GM21717 (cell line): ENCODE data around the gene BRD4.

Experiments used
- ATAC-seq: cut with Tn5 transposase; IDR thresholded peaks from one replicate; pipeline ENCODE4 v1.9.1; 2021; ENCODE audit warnings: mild to moderate bottlenecking, moderate library complexity; ENCODE audit not compliant: unreplicated experiment

Gene BRD4

GRCh38 chr19:15316498-15316897, 15.8 kb downstream of the BRD4 start:
- ATAC-seq, result no peak

DNA sequence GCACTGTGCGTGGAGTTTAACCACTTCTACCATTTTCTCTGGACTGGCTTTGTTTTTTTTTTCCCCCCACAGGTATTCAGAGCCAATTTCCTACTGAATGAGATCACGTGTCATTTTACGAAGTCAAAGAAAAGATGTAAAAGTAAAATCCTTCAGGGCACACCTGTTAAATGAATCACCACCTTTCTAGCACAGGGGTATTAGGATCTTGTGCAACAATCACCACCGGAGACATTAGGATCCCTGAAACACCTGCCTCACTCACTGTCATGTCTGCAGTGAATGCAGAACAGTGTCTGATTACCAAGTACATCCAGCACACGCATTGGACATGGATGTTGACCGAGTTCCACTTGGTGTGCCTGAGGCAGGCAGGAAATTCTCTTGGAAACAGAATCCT, 17.2 kb downstream of the BRD4 start:
- no peak for ATAC-seq

- ATAC-seq, result no peak
These were observed 18.6 kb downstream of the BRD4 start for GRCh38 chr19:15313649-15314279.

DNA sequence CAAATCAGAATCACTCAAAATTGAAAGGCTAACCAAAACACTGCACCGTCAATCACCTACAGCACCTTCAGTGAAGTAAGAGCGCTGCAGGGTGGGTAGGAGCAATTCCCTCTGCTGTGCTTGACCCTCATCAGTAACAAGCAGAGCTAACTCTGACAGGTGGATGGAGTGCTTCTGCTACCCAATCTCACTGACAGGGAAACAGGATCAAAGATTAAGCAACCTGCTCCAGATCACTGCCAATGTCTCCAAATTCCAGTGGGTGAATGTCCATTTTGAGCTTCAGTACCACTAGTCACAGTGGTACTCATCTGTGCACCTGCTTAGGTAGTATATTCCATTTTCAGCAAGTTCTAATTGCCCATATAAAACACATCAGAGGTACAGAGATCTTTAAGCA, 25.2 kb downstream of the BRD4 start:
- ATAC-seq, result no peak

GRCh38 chr19:15305582-15306334, 26.6 kb downstream of the BRD4 start:
- ATAC-seq, result no peak

DNA sequence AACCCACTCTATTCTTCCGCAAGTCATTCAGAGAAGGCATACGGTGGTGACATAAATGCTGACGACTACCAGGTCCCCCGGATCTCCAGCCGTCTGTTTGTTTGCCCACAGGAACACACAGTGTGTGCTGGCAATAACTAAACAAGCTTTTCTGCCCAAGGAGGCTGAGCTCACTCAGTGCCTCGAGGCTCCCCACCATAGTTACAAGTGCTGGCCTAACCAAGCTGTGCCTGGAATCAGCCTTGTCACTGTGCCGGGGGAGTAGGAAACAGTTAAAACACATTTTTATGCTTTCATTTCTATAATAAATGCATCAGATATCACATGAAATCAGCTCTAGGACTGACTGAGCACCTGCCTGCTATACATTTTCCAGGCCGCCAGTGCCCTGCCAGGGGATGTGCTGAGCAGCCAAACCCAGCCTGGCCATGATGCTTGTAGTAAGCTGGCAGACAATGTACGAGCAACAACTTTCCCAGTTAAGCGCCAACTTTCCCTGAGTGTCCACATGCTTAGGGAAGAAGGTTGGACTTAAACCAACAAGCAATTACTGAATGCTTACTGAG, 28.1 kb downstream of the BRD4 start:
- no peak for ATAC-seq

- no peak for ATAC-seq
These were observed 29.1 kb downstream of the BRD4 start for GRCh38 chr19:15303105-15303780.

GRCh38 chr19:15300533-15301197, 31.7 kb downstream of the BRD4 start:
- no peak for ATAC-seq

DNA sequence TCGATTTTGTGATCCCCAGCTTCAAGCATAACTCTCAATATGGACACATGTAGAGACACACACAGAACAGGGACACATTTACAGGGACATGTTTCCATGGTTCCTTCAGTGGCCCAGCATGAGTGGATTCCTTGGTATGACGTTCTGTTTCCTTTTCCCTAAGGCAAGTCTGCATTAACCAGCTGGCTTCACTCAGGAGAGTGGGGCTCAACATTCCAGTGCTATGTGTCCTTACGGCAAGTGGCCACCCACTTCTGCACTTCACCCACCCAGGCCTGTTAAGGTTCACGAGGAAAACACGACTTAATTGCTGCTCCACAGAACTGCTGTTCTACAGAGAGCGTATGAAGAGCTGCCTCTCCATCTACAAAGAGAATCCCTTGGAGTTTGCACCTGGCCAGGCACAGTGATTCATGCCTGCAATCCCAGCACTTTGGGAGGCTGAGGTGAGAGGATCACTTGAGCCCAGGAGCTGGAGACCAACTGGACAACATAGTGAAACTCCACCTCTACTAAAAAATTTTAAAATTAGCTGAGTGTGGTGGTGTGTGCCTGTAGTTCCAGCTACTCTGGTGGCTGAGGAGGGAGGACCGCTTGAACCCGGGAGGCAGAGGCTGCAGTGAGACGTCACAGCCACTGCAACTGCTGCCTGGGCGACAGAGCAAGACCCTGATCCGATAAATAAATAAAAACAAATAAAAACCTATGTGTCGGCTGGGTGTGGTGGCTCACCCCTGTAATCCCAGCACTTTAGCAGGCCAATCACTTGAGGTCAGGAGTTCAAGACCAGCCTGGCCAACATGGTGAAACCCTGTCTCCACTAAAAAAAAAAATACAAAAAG, 32.5 kb downstream of the BRD4 start:
- no peak for ATAC-seq

DNA sequence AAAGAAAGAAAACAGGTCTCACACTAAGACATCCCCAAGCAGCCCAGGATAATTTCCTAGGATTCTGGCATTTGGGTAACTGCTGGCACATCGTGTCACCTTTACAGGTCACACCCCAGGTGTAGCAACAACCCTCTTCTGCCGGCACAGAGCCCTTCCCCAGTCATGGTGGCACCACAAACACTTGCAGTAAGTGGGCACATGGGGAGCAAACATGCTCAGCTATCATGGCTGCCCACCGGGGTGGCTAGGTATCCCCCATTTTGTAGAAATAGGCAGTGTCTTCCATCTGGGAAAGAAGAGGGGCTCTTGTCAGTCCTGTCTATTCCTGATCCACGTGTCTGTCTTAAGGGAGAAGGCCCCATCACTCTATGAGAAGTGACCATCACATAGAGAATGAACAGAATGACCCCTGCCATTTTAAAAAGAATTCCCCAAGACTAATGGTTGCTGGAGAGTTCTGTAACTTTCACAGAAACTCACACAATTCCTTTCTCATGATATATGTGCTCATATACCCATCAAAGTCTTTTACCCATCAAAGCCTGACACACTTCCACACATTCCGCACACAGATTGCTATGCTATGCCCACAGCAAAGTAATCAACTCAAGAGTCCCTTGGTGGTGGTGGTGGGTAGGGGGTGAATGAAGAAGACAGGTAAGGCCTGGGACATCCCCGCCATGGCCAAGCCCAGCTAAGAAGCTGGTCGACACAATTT, 33.3 kb downstream of the BRD4 start:
- ATAC-seq, result no peak

DNA sequence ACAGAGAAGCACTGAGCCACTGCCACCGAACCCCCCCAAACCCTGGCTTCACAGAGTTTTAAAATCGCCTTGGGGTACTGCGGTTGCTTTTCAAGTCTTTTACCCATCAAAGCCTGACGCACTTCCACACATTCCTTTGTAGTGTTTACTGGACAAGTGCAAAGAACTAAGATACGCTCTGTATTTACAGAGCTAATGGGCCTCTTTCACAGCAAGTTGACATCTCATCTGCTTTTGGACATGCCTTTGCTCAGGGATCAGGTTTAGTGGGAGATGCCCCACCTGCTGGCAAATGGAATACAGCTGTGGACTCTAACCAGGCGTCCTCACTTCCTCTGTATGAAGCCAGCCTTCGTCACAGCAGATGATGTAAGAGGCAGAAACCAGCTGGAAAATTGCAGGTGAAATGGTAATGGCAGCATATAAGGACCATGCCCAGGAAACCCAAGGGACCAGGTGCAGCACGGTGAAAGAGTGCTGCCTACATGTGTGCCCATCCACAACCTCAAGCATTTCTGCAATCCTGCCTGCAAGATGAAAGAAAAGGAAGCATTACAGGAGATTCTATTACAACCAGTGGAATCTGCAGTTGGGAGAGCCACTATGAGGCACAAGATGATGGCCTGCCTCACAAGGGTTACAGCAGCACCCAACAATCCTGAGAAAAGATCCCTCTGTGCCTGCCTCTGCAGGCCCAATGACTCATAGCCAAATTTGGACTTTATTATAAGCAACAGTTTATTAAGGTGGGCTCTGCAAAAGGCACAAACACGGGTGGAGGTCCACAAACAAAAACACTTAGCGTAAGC, 34.7 kb downstream of the BRD4 start:
- ATAC-seq, result no peak

GRCh38 chr19:15296841-15297415, 35.4 kb downstream of the BRD4 start:
- no peak for ATAC-seq

GRCh38 chr19:15296353-15296752, 36.0 kb downstream of the BRD4 start:
- no peak for ATAC-seq

GRCh38 chr19:15294561-15294990, 37.8 kb downstream of the BRD4 start:
- no peak for ATAC-seq

GRCh38 chr19:15293781-15294491, 38.4 kb downstream of the BRD4 start:
- no peak for ATAC-seq

DNA sequence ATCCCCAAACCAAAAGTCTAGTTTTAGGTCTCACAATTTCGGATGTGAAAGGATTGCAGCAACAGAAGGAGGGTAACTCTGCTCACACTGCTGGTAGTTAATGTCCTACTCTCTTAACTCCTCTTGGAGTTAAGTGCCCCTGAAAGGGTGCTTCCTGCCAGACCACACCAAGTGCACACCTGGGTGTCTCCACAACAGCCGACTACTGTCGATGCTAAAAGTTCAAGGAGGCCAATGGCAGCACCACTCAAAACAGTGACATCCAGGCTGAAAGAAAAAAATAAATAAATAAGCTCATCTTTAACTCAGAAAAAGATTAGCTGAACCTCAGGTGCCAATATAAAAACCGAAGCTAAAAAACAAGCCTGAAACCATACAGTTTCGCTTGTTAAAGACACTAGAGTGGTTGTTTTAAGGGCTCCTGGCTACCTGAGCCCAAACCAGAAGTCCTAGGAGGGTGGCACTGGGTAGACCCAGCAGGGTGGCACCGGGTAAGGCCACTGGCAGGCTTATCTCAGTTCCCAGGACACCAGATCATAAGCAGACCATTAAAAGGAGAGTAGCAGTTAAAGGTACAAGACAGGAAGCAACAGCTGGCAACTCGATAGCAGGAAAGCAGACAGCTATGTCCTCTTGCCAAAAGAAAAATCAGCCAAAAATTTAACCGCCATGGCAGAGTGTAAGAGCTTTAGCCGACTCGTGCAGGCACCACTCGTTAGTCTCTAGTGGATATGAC, 39.3 kb downstream of the BRD4 start:
- ATAC-seq, result no peak

DNA sequence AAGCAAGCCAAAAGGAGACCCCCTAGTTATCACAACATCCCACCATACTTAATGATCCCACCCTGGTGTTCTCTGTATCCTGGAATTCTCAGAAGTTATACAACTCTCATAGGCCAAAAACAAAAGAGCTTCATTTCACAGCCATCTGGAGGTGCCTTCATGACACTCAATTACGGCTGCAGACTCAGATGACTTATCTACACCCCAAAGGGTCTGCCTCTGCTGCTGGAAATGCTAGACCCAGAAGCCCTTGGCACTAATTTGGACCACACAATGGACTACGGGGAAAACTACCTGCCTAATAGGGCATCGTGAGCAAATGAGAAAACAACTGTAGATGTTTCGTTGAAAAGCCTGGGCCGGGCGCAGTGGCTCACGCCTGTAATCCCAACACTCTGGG, 40.2 kb downstream of the BRD4 start:
- ATAC-seq, result no peak
